Astrocyte of the spinal cord (primary cell): ENCODE measurements around the gene KLHL35.
A peak's percentile ranks its signal among the peaks of the same experiment; 100 is the strongest.

Source experiments
- DNase-seq: peaks from one replicate; pipeline ENCODE4 v3.0.0; 2011; ENCODE audit warnings: low read depth, low spot score
- H3K4me3 ChIP-seq: 2 replicates; pipeline ENCODE4 v1.5.1; 2011; ENCODE audit warnings: low read depth, mild to moderate bottlenecking, low read length, moderate library complexity
- in situ Hi-C: cut with HindIII; loops from 2 replicates; pipeline ENCODE4 v1.10.0; 2017; ENCODE audit warnings: low sequenced_read_pairs
- TF ChIP-seq, protein P1 (sequence below): IDR thresholded peaks from 2 replicates; pipeline ENCODE4 v1.5.1; 2012; ENCODE audit warnings: low read depth, mild to moderate bottlenecking, low read length, inconsistent platforms

KLHL35 gene

DNA sequence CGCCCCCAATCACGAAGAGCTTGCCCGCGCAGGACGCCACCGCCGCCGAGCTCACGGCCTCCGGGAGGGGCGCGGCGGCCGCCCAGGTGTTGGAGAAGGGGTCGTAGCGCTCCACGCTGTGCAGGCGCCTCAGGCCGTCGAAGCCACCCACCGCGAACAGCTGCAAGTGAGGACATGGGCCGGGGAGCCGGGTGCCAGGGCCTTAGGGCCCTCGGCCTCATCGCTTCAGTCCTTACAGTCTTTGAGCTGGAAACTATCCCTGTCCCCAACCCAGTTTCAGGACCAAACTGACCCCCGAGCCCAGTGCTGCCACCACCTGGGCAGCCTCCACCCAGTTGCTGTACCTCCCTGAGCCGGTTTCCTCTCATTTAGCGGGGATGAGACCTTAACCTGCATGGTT is 7.6 kb downstream of the KLHL35 start:
- DNase-seq, result no peak
- in situ Hi-C loops, result no loop called here
- TF ChIP-seq, protein P1, sequence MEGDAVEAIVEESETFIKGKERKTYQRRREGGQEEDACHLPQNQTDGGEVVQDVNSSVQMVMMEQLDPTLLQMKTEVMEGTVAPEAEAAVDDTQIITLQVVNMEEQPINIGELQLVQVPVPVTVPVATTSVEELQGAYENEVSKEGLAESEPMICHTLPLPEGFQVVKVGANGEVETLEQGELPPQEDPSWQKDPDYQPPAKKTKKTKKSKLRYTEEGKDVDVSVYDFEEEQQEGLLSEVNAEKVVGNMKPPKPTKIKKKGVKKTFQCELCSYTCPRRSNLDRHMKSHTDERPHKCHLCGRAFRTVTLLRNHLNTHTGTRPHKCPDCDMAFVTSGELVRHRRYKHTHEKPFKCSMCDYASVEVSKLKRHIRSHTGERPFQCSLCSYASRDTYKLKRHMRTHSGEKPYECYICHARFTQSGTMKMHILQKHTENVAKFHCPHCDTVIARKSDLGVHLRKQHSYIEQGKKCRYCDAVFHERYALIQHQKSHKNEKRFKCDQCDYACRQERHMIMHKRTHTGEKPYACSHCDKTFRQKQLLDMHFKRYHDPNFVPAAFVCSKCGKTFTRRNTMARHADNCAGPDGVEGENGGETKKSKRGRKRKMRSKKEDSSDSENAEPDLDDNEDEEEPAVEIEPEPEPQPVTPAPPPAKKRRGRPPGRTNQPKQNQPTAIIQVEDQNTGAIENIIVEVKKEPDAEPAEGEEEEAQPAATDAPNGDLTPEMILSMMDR, result peak; percentile 38
- no peak overlapping the region for H3K4me3 ChIP-seq

DNA sequence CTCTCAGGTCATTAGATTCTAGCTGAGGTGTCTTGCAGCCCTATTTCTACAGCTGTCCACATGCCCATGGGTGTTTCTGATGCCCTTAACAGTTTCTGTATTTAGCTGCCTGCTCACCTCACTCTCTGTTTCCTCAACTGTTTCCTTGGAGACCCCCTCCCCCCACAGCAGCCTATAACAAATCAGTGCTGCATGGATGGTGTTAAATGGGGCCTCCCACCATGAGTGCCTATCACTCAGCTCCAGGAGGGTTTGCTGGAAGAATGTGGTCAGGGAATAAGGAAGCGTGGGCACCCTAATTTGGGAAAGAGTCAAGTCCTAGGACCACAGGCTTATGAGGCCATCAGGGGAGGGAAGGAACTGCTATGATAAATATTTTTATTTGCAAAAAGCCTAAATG is 8.6 kb downstream of the KLHL35 start:
- in situ Hi-C loops, result no loop called here
- TF ChIP-seq, protein P1, result no peak
- no peak overlapping the region for H3K4me3 ChIP-seq
- no peak for DNase-seq

DNA sequence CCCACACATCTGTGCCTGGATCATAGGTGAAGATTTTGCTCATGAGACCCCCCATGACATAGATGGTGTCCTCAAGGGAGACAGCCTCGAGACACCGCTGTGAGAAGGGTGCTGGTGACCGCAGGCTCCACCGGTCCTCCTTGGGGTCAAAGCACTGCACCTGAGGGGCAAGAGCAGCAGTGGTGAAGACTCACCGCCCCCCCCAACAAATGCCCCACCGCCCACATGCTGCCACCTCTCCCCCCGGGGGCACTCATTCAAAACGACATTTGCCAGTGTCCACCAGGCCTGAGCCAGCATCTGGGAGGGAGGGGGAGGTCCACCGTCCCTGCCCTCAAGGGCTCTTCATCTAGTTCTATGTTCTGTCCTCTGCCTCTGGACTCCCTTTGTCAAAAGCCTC is 9.3 kb downstream of the KLHL35 start:
- in situ Hi-C loops, result no loop called here
- TF ChIP-seq, protein P1, result no peak
- DNase-seq, result no peak
- no peak overlapping the region for H3K4me3 ChIP-seq

DNA sequence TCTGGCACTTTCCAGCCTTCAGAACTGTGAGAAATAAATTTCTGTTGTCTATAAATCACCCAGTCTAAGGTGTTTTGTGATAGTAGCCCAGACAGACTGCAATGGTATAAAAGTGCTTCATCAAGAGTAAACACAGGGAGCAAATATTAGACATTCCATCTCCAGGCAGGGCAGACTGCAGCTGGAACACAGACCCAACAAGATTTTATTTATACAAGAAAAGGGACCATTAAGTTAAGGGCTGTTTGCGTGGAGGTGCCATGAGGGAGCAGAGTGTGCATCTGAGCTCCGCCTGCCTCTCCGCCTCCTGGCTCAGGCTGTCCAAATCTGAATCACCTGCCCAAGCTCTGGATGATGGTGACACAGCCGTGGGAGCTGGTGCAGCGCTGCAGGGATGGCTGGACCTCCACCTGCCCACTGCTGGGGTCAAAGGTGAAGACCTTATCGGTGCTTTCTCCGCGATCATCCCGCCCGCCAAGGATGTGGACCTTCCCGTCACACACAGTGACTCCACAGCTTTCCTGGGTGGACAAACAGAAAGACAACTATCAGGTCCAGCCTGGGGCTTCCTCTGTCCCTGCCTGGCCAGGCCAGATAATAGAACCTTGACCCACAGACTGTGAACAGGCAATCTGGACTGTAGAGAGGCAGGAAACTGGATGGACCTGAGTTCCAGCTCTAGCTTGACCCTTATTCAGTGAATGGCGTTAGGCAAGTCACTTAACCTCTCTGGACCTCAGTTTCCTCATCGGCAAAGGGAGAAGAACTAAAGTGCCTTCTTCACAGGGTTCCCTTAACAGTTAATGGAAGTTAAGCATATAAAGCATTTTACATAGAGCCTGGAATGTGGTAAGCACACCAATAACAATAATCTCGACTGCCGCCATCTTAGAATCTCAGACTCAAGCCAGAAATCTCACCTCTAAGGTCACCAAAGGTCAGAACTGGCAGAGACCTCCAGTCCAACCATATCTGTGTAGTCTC is 10.5 kb downstream of the KLHL35 start:
- TF ChIP-seq, protein P1, result no peak
- DNase-seq, result no peak
- in situ Hi-C loops, result no loop called here
- no peak overlapping the region for H3K4me3 ChIP-seq

DNA sequence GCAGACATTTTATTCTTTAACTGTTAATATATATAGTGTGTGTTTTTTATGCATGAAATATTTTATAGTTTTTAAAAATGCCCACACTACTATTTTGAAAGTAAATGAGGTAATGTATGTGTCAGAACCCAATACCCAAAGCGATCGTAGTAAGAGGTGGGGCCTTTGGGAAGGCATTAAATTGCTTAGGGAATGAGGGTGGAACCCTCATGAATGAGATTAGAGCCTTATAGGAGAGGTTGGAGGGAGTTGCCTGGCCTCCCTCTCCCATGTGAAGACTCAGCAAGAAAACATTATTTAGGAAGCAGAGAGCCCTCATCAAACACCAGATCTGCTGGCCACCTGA is 11.1 kb downstream of the KLHL35 start:
- H3K4me3 ChIP-seq, result no peak overlapping the region
- no peak for DNase-seq
- TF ChIP-seq, protein P1, result no peak
- in situ Hi-C loops, result no loop called here

DNA sequence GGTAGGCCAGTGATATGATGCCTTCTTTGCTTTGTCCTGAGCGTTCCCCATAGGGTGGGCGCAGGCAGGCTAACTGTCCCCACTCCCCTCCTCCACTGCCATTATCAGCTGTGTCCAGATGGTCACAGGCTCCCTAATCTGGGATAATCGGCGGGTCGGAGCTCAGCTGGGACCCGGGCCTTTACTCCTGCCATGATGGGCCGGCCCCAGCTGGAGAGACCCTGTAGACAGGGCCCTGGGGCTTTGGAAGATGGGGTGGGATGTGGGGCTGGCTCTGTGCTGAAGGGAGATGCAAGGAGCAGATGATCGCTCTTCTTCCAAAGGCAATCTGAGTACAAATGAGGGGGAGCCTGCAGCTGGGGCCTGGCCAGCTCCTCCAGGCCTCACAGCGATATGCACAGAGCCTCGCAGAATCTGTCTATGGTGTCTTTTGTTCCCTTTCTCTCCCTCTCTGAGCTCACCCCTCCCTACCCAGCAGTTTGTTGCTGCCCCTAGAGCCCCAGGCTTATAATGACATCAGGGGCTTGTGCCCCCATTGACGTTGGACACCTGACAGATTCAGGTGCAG is 11.9 kb downstream of the KLHL35 start:
- TF ChIP-seq, protein P1, result no peak

More for the DNA sequence above, 11.9 kb downstream of the KLHL35 start:
- no peak overlapping the region for H3K4me3 ChIP-seq
- no peak for DNase-seq
- in situ Hi-C loops, result no loop called here
